Chondrocyte (in vitro differentiated cells): ENCODE data around the gene SPTBN4. TPM values are rescaled to one million over a fixed set of nuclear protein-coding genes. Genes with fewer than 3 reads are reported as not detected.

Experiments
- DNase-seq: peaks from one replicate; pipeline ENCODE4 v3.0.0; 2021; ENCODE audit warnings: mixed read lengths, low spot score
- H3K27ac Mint-ChIP-seq: one replicate; pipeline ENCODE4 v1.8.0; 2021; ENCODE audit warnings: mild to moderate bottlenecking, moderate library complexity, mixed read lengths; ENCODE audit not compliant: unreplicated experiment
- H3K27me3 Mint-ChIP-seq: 2 replicates; pipeline ENCODE4 v1.8.0; 2021; ENCODE audit warnings: low read depth, mixed read lengths
- H3K36me3 Mint-ChIP-seq: 2 replicates; pipeline ENCODE4 v1.8.0; 2021; ENCODE audit warnings: low read depth, mixed read lengths
- H3K4me1 Mint-ChIP-seq: 2 replicates; pipeline ENCODE4 v1.8.0; 2021; ENCODE audit warnings: low read depth, mild to moderate bottlenecking, mixed read lengths
- H3K4me3 Mint-ChIP-seq: one replicate; pipeline ENCODE4 v1.8.0; 2021; ENCODE audit warnings: mild to moderate bottlenecking, moderate library complexity, mixed read lengths; ENCODE audit not compliant: unreplicated experiment
- H3K9me3 Mint-ChIP-seq: 2 replicates; pipeline ENCODE4 v1.8.0; 2021; ENCODE audit warnings: low read depth, mixed read lengths
- CTCF ChIP-seq: fragments of 200-600 bp; sonication (generic); IDR thresholded peaks from 2 replicates; pipeline ENCODE4 v1.5.0; 2021; ENCODE audit warnings: antibody characterized with exemption, mild to moderate bottlenecking, moderate library complexity
- total RNA-seq: library from RNA; stranded (reverse); gene quantifications from 3 replicates; pipeline ENCODE4 v1.2.1, GENCODE V29; 2021

Gene SPTBN4
- total RNA-seq, 1 donor from 2014 or later = 2.5 TPM

GRCh38 chr19:40614622-40615411 is 148.0 kb downstream of the SPTBN4 start:
- peaks cover 27% of the 10 kb centered on the region for H3K4me1 Mint-ChIP-seq
- peak; percentile 87 for DNase-seq
- TF ChIP-seq CTCF = no peak

GRCh38 chr19:40616178-40616577 is 149.4 kb downstream of the SPTBN4 start:
- peaks cover 10% of the 10 kb centered on the region for H3K36me3 Mint-ChIP-seq

More at GRCh38 chr19:40614622-40615411, 148.0 kb downstream of the SPTBN4 start:
- Mint-ChIP-seq H3K27ac (peak overlapping the region; percentile 98), H3K4me3 (peak overlapping the region; percentile 92), H3K9me3 (no peaks in the 10 kb centered on the region), H3K27me3 (no peaks in the 10 kb centered on the region), H3K36me3 (peaks cover 7% of the 10 kb centered on the region)

GRCh38 chr19:40616941-40617340 is 150.1 kb downstream of the SPTBN4 start:
- Mint-ChIP-seq H3K27me3 (no peaks in the 10 kb centered on the region), H3K36me3 (peaks cover 14% of the 10 kb centered on the region), H3K9me3 (no peaks in the 10 kb centered on the region), H3K4me3 (no peak overlapping the region), H3K4me1 (peaks cover 18% of the 10 kb centered on the region), H3K27ac (no peak overlapping the region)
- DNase-seq = no peak
- no peak for TF ChIP-seq CTCF

More at GRCh38 chr19:40616178-40616577, 149.4 kb downstream of the SPTBN4 start:
- H3K9me3 Mint-ChIP-seq = no peaks in the 10 kb centered on the region
- no peak overlapping the region for H3K27ac Mint-ChIP-seq
- H3K27me3 Mint-ChIP-seq = no peaks in the 10 kb centered on the region
- DNase-seq = no peak
- TF ChIP-seq CTCF = no peak
- H3K4me1 Mint-ChIP-seq = peaks cover 17% of the 10 kb centered on the region
- H3K4me3 Mint-ChIP-seq = no peak overlapping the region

GRCh38 chr19:40617961-40618360 is 151.2 kb downstream of the SPTBN4 start:
- no peaks in the 10 kb centered on the region for H3K9me3 Mint-ChIP-seq
- no peak for DNase-seq
- no peaks in the 10 kb centered on the region for H3K27me3 Mint-ChIP-seq
- no peak overlapping the region for H3K27ac Mint-ChIP-seq
- no peak for TF ChIP-seq CTCF
- H3K36me3 Mint-ChIP-seq = peaks cover 18% of the 10 kb centered on the region
- H3K4me1 Mint-ChIP-seq = peaks cover 25% of the 10 kb centered on the region
- H3K4me3 Mint-ChIP-seq = no peak overlapping the region

- DNase-seq = no peak
- Mint-ChIP-seq H3K27ac (no peak overlapping the region), H3K36me3 (peaks cover 20% of the 10 kb centered on the region), H3K27me3 (no peaks in the 10 kb centered on the region), H3K4me3 (no peak overlapping the region), H3K9me3 (no peaks in the 10 kb centered on the region), H3K4me1 (peaks cover 36% of the 10 kb centered on the region)
- no peak for TF ChIP-seq CTCF
These were observed 152.7 kb downstream of the SPTBN4 start for GRCh38 chr19:40619333-40620160.
